Heart left ventricle (tissue), 13 donors: ENCODE measurements around the gene PTCSC3.

Experiments
- POLR2A ChIP-seq, 2 donors: fragments of 450-650 bp; IDR thresholded peaks; one replicate each; pipeline ENCODE4 v1.6.1; 2017; ENCODE audit warnings: antibody characterized with exemption in 2 of 2, mild to moderate bottlenecking in 2 of 2, moderate library complexity in 2 of 2
- TF ChIP-seq, protein P1 (sequence below), 12 donors: fragments of 200-600 bp; sonication (generic) in 4 of 12; IDR thresholded peaks; one replicate each; pipeline versions ENCODE4 v1.5.0 to v1.8.0; 2018 to 2022; ENCODE audit warnings: antibody characterized with exemption in 12 of 12, mild to moderate bottlenecking in 5 of 12
- donor health status: ischemic (EF 13 %, LVEDD 7.1; RV severe dilation, severe dysfunction).
- donor health status: DM: no; HTN: yes; CAD: no.
- donor health status: DM: no; HTN: no; CAD: no.
- donor health status: ischemic (EF 25% LVEDD 6.9; RV normal size, moderate dysfunction).
- donor health status: ischemic (EF 25% LVEDD 5.7; RV mildly dilated, moderate dysfunction).
- donor health status: ischemic (EF 35%, LVEDD 5.7; RV mildly dilated, moderate dysfunction).
- donor health status: nonischemic (EF 11% LVEDD 7.7; RV severe dilation, severe dysfunction).
- donor health status: DM: yes; HTN: yes; CAD: no.
- donor health status: PGD.
- donor health status: ischemic (EF 29% LVEDD 5.4; RV normal size, mild dysfunction).
- donor health status: nonischemic (EF 23%, LVEDD 6.1; RV moderate dilation, normal function).

DNA sequence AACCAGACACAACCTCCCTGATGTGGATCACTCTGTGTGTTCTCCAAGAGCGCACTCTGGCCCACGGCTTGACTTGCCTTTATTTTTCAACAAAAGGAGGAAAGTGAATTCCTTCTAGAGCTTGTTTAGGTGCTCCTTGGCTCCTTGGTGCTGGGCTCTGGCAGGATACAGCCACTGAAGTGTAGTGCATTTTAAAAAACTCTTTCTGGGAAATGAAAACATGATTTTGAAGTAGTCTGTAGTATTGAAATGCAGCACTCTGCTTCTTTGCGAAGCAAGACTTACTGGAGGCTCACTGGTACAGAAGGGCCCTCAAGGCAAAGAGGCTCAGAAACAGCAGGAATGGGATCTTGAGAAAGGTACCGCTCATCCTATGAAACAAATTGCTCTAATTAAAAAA lies 81.6 kb downstream of the PTCSC3 start:
- TF ChIP-seq, protein P1, sequence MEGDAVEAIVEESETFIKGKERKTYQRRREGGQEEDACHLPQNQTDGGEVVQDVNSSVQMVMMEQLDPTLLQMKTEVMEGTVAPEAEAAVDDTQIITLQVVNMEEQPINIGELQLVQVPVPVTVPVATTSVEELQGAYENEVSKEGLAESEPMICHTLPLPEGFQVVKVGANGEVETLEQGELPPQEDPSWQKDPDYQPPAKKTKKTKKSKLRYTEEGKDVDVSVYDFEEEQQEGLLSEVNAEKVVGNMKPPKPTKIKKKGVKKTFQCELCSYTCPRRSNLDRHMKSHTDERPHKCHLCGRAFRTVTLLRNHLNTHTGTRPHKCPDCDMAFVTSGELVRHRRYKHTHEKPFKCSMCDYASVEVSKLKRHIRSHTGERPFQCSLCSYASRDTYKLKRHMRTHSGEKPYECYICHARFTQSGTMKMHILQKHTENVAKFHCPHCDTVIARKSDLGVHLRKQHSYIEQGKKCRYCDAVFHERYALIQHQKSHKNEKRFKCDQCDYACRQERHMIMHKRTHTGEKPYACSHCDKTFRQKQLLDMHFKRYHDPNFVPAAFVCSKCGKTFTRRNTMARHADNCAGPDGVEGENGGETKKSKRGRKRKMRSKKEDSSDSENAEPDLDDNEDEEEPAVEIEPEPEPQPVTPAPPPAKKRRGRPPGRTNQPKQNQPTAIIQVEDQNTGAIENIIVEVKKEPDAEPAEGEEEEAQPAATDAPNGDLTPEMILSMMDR (IDR thresholded peaks at IDR 0.05): no peak
- TF ChIP-seq POLR2A (IDR thresholded peaks at IDR 0.05): no peak
